Measurements from ENCODE around the gene BAHCC1. TPM values are rescaled to one million over a fixed set of nuclear protein-coding genes. Genes with fewer than 3 reads are reported as not detected.
A peak's percentile ranks its signal among the peaks of the same experiment; 100 is the strongest.

The BAHCC1 gene
- total RNA-seq, 1 donor from 2014 or later, result 3.4 TPM

GRCh38 chr17:81452551-81452950 lies 57.3 kb downstream of the BAHCC1 start:
- H3K4me1 Mint-ChIP-seq, result peaks cover 4% of the 10 kb centered on the region
- no peak overlapping the region for H3K4me2 ChIP-seq
- H3K27ac ChIP-seq, result no peak overlapping the region
- H4K20me1 ChIP-seq (ENCODE audit: low read depth), result no peaks in the 10 kb centered on the region
- no peaks in the 10 kb centered on the region for H3K27me3 ChIP-seq
- H3K27ac Mint-ChIP-seq, result no peak overlapping the region
- H3K4me3 ChIP-seq, result no peak overlapping the region
- H3K9ac ChIP-seq, result no peak overlapping the region
- peaks cover 11% of the 10 kb centered on the region for H3K4me1 ChIP-seq
- H3K79me2 ChIP-seq (ENCODE audit: low read depth), result no peaks in the 10 kb centered on the region
- H3K9me3 ChIP-seq (ENCODE audit: low read depth), result no peaks in the 10 kb centered on the region
- no peak overlapping the region for H2AFZ ChIP-seq (replicated peaks)
- no peaks in the 10 kb centered on the region for H3K36me3 ChIP-seq
- H3K9me3 Mint-ChIP-seq, result peaks cover 3% of the 10 kb centered on the region
- H3F3A ChIP-seq (ENCODE audit: low read depth), result no peaks in the 10 kb centered on the region
- no peak for DNase-seq (ENCODE audit: low spot score)
- H3K36me3 Mint-ChIP-seq, result peaks cover 8% of the 10 kb centered on the region
- TF ChIP-seq EZH2phosphoT487 (IDR thresholded peaks at IDR 0.05) (no peak), CTCF (IDR thresholded peaks at IDR 0.05) (no peak), EZH2 (IDR thresholded peaks at IDR 0.05) (no peak)
- peaks cover 8% of the 10 kb centered on the region for H3K27me3 Mint-ChIP-seq (ENCODE audit: insufficient read depth, low read depth)
- no peak overlapping the region for H3K4me3 Mint-ChIP-seq

GRCh38 chr17:81453076-81453475 lies 57.8 kb downstream of the BAHCC1 start:
- no peak for DNase-seq (ENCODE audit: low spot score)
- Histone ChIP-seq H3K4me2 (no peak overlapping the region), H3K79me2 (ENCODE audit: low read depth) (no peaks in the 10 kb centered on the region), H3K9ac (no peak overlapping the region), H3K4me3 (no peak overlapping the region), H4K20me1 (ENCODE audit: low read depth) (no peaks in the 10 kb centered on the region), H3K9me3 (ENCODE audit: low read depth) (no peaks in the 10 kb centered on the region), H3K27me3 (no peaks in the 10 kb centered on the region), H3F3A (ENCODE audit: low read depth) (no peaks in the 10 kb centered on the region), H3K36me3 (no peaks in the 10 kb centered on the region), H2AFZ (replicated peaks) (no peak overlapping the region), H3K27ac (no peak overlapping the region), H3K4me1 (peaks cover 11% of the 10 kb centered on the region)
- H3K9me3 Mint-ChIP-seq, result peaks cover 3% of the 10 kb centered on the region
- no peak overlapping the region for H3K4me3 Mint-ChIP-seq
- peaks cover 4% of the 10 kb centered on the region for H3K4me1 Mint-ChIP-seq
- peaks cover 8% of the 10 kb centered on the region for H3K27me3 Mint-ChIP-seq (ENCODE audit: insufficient read depth, low read depth)
- peak overlapping the region; percentile 67 for H3K27ac Mint-ChIP-seq
- no peak for TF ChIP-seq EZH2 (IDR thresholded peaks at IDR 0.05)
- TF ChIP-seq EZH2phosphoT487 (IDR thresholded peaks at IDR 0.05), result no peak
- TF ChIP-seq CTCF (IDR thresholded peaks at IDR 0.05), result no peak
- H3K36me3 Mint-ChIP-seq, result peaks cover 8% of the 10 kb centered on the region

- Histone ChIP-seq H3K4me2 (no peak overlapping the region), H3F3A (ENCODE audit: low read depth) (no peaks in the 10 kb centered on the region), H4K20me1 (ENCODE audit: low read depth) (no peaks in the 10 kb centered on the region), H3K27ac (no peak overlapping the region), H3K4me1 (peaks cover 11% of the 10 kb centered on the region), H3K9ac (no peak overlapping the region), H3K27me3 (no peaks in the 10 kb centered on the region), H3K4me3 (no peak overlapping the region), H3K9me3 (ENCODE audit: low read depth) (no peaks in the 10 kb centered on the region), H2AFZ (replicated peaks) (no peak overlapping the region), H3K36me3 (no peaks in the 10 kb centered on the region), H3K79me2 (ENCODE audit: low read depth) (no peaks in the 10 kb centered on the region)
- Mint-ChIP-seq H3K9me3 (peaks cover 3% of the 10 kb centered on the region), H3K4me3 (no peak overlapping the region), H3K27ac (no peak overlapping the region), H3K4me1 (peaks cover 4% of the 10 kb centered on the region), H3K27me3 (ENCODE audit: insufficient read depth, low read depth) (peaks cover 8% of the 10 kb centered on the region), H3K36me3 (peaks cover 8% of the 10 kb centered on the region)
- TF ChIP-seq EZH2 (IDR thresholded peaks at IDR 0.05), result no peak
- no peak for TF ChIP-seq CTCF (IDR thresholded peaks at IDR 0.05)
- TF ChIP-seq EZH2phosphoT487 (IDR thresholded peaks at IDR 0.05), result no peak
- DNase-seq (ENCODE audit: low spot score), result no peak
Observed at GRCh38 chr17:81453712-81454111, 58.5 kb downstream of the BAHCC1 start.

Measured in neural progenitor cell (in vitro differentiated cells).